NCI-H524 treated with DMSO at 0.1 percent for 48 hours (cell line): ENCODE data around the gene KCNK18.

Experiments used
- DNase-seq: peaks from one replicate; lab custom pipeline; 2025; lab: John Stamatoyannopoulos, UW

KCNK18 gene

DNA sequence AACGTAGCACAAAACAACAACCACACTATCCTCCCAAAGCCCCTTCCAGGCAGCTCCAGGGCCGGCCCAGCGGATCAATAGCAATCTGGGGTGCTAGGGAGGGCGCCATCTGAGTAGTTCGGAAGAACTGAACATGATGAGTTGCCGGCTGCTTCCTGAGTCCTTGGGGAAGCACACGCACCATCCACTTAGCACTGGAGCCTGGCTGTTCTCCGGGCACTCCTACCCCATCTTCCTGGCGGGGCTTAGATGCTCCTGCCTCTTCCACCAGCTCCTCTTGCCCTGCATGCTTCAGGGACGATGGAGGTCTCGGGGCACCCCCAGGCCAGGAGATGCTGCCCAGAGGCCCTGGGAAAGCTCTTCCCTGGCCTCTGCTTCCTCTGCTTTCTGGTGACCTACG is at the start of gene KCNK18:
TSS of gene KCNK18 (plus strand) at position 301 of the 400 bp plus-strand sequence. CDS start at position 301, 0 bp downstream.
- DNase-seq: no peak

GRCh38 chr10:117148284-117148683 is 49.0 kb upstream of the KCNK18 start:
- no peak for DNase-seq

DNA sequence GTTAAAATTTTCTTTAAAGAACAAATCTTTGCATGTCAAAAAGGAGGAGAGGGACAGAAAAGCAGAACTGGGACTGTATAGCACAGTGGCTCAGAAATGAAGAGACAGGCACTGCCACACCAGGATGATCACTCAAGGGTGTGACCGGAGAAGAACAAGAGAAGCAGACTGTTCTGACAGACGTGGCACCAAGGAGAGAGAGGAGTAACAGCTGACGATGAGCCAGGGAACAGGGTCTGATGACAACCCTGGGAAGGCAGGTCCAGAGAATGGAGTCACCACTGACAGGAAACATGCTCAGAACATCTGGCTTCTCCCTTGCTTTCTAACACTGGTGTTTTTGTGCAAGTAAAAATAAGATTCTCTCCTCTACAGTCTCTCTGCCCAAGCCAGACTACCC is 44.6 kb upstream of the KCNK18 start:
- DNase-seq: no peak

GRCh38 chr10:117158297-117158696 is 39.0 kb upstream of the KCNK18 start:
- DNase-seq: no peak

- DNase-seq: no peak
Observed at GRCh38 chr10:117159390-117159789, 37.9 kb upstream of the KCNK18 start.

GRCh38 chr10:117160567-117160966 is 36.7 kb upstream of the KCNK18 start:
- no peak for DNase-seq

GRCh38 chr10:117161386-117162033 is 35.8 kb upstream of the KCNK18 start:
- DNase-seq: no peak

- no peak for DNase-seq
Observed at GRCh38 chr10:117162093-117163060, 34.9 kb upstream of the KCNK18 start.

DNA sequence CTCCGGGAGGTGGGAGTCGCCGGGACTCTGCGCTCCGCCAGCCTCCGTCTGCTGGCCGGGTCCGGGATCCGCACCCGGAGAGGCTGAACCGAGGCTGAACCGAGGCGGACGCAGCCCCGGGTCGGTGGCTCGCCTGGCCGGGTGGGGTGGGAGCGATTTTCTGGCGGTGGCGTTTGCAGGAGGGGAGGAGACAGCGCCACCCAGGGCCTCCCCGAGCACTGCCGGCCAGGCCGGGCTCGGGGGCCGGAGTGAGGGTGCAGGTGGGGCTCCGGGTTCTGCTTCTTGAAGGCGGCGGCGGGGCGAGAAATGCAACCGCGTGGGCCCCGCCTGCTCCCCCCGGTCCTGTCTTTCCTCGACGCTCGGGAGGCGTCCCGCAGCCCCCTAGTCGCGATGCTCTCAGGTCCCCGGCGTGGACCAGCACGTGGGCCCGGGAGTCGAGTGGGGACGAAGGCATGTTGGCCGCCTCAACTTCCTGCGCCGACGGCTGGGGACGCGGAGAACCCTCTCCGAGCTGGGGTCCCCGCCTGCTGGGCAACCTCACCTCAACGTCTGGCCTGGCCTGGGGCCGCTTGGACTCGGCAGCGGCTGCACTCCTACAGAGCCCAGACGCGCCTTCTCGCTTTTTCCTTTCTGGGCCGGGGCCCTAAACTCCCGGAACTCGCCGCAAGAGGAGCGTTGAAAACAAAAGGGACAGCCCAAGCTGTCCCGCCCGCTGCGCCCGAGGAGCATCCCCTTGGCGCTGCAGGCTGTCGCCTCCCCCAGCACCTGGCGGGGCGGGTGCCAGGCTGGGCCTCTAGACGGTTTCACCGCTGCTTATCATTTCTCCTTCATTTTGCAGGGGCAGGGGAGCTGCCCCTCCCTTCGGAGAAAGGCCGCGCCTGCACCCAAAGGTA is 34.0 kb upstream of the KCNK18 start:
- DNase-seq: no peak

DNA sequence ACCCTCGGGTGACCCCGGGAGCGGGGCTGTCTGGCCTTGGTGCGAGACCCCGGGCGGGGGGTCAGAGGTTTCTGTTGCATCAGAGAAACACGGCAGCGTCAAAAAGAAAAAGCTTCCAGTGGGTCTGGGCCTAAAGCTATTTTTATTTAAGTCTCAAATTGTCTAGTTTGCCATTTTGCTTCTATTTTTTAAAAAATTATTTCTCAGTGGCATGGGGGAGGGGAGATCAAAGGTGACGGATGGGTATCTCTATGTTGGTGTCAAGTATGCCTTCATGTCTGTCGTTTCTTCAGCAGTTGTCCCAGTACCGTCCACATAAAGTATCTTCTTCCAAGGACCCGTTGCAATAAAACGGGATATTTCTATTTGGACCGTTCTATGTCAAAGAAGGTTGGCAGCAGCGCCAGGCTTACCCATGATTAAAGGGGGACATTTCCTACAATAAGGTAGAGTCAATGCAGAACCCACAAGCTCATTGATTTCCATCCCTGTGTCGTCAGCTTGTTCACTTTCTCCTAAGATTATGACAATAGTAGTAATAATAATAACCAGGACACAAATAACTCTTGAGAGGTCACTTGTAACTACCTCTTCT is 33.2 kb upstream of the KCNK18 start:
- no peak for DNase-seq

GRCh38 chr10:117164592-117165537 is 32.4 kb upstream of the KCNK18 start:
- no peak for DNase-seq

- no peak for DNase-seq
Observed at GRCh38 chr10:117165538-117166417, 31.5 kb upstream of the KCNK18 start.

GRCh38 chr10:117166418-117167345 is 30.6 kb upstream of the KCNK18 start:
- no peak for DNase-seq

DNA sequence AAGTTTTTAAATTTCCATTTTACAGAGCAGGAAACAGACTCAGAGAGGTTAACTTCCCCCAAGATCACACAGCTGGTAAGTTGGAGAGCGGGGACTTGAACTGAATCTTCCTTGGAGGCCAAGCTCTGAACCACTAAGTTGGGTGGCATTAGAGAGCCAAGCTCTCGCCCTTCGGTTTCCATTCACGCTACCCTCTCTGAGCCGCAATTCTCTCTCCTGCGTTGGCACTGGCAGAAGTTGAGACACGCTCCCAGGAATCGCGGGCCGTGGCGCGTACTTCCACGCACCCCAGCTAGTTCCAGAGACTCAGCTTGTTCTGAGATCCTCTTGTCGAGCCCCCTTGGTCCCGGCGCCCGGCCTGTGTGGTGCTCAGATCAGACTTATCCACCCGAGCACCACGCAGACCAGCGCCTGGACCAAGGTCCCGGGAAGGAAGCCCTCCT is 29.9 kb upstream of the KCNK18 start:
- DNase-seq: no peak

- no peak for DNase-seq
Observed at GRCh38 chr10:117167789-117168674, 29.3 kb upstream of the KCNK18 start.

GRCh38 chr10:117168729-117169128 is 28.6 kb upstream of the KCNK18 start:
- no peak for DNase-seq

DNA sequence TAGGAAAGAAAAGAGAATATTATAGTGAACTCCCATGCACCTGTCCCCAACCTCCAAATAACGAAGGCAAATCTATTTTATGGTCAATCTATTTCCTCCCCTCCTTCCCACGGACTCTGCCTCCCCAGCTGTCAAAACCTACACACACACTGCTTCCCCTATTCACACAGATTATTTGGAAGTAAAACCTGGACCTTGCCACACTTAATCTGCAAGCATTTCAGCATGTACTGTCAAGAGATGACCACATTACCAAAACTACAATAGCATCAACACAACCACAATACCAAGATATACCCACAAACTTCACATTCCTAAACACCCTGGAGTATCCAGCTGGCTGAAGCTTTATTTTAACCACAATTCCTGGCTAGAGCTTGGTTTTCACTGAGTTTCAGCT is 27.8 kb upstream of the KCNK18 start:
- no peak for DNase-seq
